ENCODE measurements around the gene WRAP73.

The WRAP73 gene

GRCh38 chr1:3681898-3682806 is 32.2 kb upstream of the WRAP73 start:
- TF ChIP-seq, protein P1, sequence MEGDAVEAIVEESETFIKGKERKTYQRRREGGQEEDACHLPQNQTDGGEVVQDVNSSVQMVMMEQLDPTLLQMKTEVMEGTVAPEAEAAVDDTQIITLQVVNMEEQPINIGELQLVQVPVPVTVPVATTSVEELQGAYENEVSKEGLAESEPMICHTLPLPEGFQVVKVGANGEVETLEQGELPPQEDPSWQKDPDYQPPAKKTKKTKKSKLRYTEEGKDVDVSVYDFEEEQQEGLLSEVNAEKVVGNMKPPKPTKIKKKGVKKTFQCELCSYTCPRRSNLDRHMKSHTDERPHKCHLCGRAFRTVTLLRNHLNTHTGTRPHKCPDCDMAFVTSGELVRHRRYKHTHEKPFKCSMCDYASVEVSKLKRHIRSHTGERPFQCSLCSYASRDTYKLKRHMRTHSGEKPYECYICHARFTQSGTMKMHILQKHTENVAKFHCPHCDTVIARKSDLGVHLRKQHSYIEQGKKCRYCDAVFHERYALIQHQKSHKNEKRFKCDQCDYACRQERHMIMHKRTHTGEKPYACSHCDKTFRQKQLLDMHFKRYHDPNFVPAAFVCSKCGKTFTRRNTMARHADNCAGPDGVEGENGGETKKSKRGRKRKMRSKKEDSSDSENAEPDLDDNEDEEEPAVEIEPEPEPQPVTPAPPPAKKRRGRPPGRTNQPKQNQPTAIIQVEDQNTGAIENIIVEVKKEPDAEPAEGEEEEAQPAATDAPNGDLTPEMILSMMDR (IDR thresholded peaks at IDR 0.05; ENCODE audit: control insufficient read depth, extremely low read depth, insufficient read depth): no peak
- DNase-seq (ENCODE audit: low read depth): no peak
- no peak overlapping the region for H3K4me3 ChIP-seq (ENCODE audit: low read depth, low read length)

DNA sequence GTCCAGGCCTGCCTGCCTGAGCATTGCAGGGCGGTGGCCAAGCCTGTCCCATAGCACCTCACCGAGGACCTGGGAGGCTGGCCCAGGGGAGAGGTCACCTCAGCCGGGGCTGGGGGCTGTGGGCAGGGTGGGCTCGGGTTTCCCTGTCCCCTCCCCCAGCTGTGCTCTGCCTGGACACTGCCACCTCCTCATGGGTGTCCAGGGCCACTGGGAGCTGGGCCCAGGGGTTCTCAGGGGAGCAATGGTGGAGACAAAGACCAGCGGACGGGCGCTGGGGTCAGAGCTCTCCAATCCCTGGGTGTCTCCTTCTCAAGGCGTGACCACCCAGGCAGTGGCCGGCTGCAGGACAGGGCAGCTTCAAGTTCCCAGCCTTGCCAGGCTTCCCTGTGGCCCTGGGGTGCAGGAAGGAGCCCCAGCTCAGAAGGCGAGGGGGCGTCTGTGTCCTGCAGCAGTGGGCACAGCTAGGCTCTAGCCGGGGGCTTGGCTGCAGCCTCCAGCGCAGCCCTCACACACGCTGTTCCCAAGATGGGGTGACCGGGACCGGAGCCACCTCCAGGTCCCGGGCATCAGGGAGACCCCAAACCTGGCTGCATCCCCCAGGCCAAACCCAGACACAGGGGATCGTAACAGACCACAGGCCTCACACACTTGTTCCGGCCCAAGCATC is 31.5 kb upstream of the WRAP73 start:
- H3K4me3 ChIP-seq (ENCODE audit: low read depth, low read length): no peak overlapping the region
- no peak for DNase-seq (ENCODE audit: low read depth)
- TF ChIP-seq, protein P1 (IDR thresholded peaks at IDR 0.05; ENCODE audit: control insufficient read depth, extremely low read depth, insufficient read depth): no peak

DNA sequence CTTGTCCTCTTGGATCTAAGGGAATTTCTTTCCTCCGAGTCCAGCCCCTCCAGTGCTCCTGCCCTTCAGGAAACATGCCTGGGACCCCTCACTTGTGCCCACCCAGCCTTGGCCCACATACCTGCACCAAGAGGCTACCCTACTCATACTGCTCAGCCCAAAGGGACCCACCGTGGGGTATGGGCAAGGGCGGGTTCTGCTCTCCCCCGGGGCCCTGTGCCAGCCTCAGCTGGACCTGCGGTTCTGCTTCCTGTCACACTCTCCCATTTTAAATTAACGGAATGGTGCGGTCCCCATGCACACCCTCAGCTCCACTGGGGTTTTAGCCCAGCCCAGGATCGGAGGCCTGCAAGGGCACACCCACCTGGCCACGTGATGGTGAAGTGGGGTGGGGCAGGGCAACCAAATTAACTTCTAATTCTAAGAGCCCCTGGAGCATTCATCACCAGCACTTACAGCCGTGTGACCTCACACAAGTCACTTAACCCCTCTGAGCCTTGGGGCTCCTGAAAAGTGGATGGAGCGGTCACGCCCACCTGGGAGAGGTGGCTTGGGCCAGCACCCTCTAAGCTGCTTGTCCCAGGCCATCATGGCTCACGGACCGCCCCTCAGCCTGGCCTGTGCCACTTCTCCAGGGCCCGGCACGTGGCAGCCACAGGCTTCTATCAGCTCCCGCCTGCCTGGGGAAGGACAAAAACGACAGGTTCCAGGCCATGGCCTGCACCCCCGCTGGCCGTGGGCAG is 30.8 kb upstream of the WRAP73 start:
- DNase-seq (ENCODE audit: low read depth): no peak
- no peak overlapping the region for H3K4me3 ChIP-seq (ENCODE audit: low read depth, low read length)
- TF ChIP-seq, protein P1 (IDR thresholded peaks at IDR 0.05; ENCODE audit: control insufficient read depth, extremely low read depth, insufficient read depth): no peak

- H3K4me3 ChIP-seq (ENCODE audit: low read depth, low read length): no peak overlapping the region
- DNase-seq (ENCODE audit: low read depth): no peak
- TF ChIP-seq, protein P1 (IDR thresholded peaks at IDR 0.05; ENCODE audit: control insufficient read depth, extremely low read depth, insufficient read depth): no peak
Observed at GRCh38 chr1:3679799-3680453, 30.0 kb upstream of the WRAP73 start.

- no peak for DNase-seq (ENCODE audit: low read depth)
- H3K4me3 ChIP-seq (ENCODE audit: low read depth, low read length): no peak overlapping the region
- TF ChIP-seq, protein P1 (IDR thresholded peaks at IDR 0.05; ENCODE audit: control insufficient read depth, extremely low read depth, insufficient read depth): no peak
Observed at GRCh38 chr1:3679098-3679555, 29.2 kb upstream of the WRAP73 start.

GRCh38 chr1:3678361-3679097 is 28.6 kb upstream of the WRAP73 start:
- TF ChIP-seq, protein P1 (IDR thresholded peaks at IDR 0.05; ENCODE audit: control insufficient read depth, extremely low read depth, insufficient read depth): no peak
- no peak overlapping the region for H3K4me3 ChIP-seq (ENCODE audit: low read depth, low read length)
- DNase-seq (ENCODE audit: low read depth): no peak

Data from LNCaP clone FGC (cell line).